ENCODE results near the gene DKK2.
"Not testable (repeated sequence)": the region's sequence is repeated elsewhere in the genome, so short reads cannot be mapped to it uniquely, and the experiment has no call there.

DKK2 gene

DNA sequence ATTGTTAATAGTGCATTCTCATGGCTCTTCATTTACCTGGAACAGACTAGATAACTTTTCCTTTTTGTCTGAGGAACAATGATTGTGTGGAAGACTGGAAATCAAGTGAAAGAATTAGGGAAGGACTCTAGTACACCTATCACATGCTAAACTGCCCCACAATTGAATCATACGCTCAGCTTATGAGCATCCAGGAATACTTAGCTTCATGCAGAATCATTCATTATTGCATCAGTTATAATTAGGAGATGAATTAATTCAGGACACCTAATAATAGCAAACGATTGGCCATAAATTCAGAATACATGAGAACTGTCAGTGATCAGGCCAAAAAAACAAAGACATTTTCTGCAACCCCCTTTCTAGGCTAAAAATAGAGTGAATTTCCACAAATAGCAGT lies 106.9 kb downstream of the DKK2 start:
- DNase-seq (ENCODE audit: low spot score in 2 of 2): no peak
- in situ Hi-C loops (cut with MboI; ENCODE audit: low sequenced_read_pairs): no loop called here
- Histone ChIP-seq H3K4me3 (no peak overlapping the region), H3K27me3 (ENCODE audit: low read depth) (no peaks in the 10 kb centered on the region), H3K36me3 (replicated peaks) (no peaks in the 10 kb centered on the region), H3K9me3 (no peaks in the 10 kb centered on the region), H3K4me1 (no peaks in the 10 kb centered on the region)

DNA sequence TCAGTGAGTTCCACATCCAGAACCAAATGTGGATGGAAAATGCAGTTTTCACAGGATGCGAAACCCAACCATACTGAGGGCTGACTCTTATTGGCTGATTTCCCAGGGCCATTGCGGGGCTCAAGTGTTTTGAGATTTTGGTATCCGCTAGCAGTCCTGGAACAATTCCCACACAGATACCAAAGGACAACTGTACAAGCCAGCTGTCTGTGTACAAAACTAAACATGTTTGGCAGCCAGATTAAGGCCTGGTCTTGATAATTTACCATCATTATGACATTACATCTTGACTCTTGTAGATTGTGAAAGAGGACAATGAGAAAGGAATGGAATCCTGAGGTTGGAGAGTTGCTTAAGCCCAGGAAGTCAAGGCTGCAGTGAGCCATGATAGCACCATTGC lies 121.9 kb downstream of the DKK2 start:
- no peak for DNase-seq (ENCODE audit: low spot score in 2 of 2)
- Histone ChIP-seq H3K9me3 (no peaks in the 10 kb centered on the region), H3K27me3 (ENCODE audit: low read depth) (no peaks in the 10 kb centered on the region), H3K36me3 (replicated peaks) (no peaks in the 10 kb centered on the region), H3K4me3 (no peak overlapping the region), H3K4me1 (no peaks in the 10 kb centered on the region)
- in situ Hi-C loops (cut with MboI; ENCODE audit: low sequenced_read_pairs): no loop called here

DNA sequence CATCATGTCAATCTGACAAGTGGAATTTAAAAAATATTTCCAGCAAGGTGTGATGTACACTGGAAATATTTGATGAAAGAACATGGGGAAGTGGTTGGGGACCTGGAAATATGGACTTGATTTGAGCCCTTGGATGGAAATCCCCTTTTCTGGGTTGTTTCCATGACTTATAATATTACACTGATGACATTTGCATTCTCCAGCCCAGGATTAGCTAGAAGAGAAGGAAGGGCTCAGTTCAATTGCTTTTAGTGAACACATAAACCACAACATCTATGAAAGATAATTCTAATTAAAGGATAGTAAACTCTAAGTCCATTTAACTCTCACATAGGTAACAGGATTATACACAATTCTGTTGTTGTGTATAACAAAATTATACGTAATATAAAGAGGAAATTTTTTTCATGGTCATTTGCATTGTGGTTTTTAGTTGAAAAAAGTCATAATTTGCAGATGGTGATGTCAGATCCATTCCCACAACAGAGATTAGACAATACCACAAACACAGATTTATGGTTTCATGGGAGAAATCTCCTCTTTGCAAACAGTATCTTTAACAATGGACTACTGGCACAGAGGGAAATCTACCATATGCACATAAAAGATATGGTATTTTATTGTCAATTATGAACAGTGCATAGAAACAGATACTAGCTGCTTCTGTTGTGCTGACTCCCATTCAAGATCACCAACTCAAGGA lies 126.5 kb downstream of the DKK2 start:
- Histone ChIP-seq H3K4me1 (no peaks in the 10 kb centered on the region), H3K27me3 (ENCODE audit: low read depth) (no peaks in the 10 kb centered on the region), H3K4me3 (no peak overlapping the region), H3K9me3 (no peaks in the 10 kb centered on the region), H3K36me3 (replicated peaks) (no peaks in the 10 kb centered on the region)
- in situ Hi-C loops (cut with MboI; ENCODE audit: low sequenced_read_pairs): no loop called here
- no peak for DNase-seq (ENCODE audit: low spot score in 2 of 2)

DNA sequence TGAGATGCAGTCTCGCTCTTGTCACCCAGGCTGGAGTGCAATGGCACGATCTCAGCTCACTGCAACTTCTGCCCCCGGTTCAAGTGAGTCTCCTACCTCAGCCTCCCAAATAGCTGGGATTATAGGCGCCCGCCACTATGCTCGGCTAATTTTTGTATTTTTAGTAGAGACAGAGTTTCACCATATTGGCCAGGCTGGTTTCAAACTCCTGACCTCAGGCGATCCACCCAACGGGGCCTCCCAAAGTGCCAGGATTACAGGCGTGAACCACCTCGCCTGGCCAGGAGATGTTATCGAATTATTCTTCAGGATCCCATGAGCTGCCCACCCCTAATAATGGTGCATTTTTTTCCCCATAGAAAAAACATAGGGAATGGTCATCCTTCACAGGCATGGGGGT lies 128.1 kb downstream of the DKK2 start:
- H3K4me3 ChIP-seq: not testable (repeated sequence)

DNA sequence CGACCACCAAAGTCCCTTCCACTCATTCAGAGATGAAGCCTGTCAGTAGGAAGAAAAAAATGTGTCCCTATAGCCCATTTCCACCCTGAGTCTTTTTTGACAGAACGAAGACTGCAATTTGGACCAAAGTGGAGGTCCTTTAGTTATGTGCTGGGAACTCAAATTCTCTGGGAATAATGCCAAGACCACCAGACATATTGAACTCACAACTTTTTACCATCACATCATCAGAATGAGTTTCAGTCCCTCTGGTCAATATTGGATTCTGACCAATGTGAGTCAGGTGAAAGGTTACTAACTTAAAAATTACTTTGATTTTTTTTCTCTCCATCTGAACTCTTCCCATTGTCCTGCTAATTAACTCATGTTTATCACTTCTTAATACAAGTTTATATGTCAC lies 128.9 kb downstream of the DKK2 start:
- Histone ChIP-seq H3K4me3 (no peak overlapping the region), H3K36me3 (replicated peaks) (no peaks in the 10 kb centered on the region), H3K9me3 (no peaks in the 10 kb centered on the region), H3K4me1 (no peaks in the 10 kb centered on the region), H3K27me3 (ENCODE audit: low read depth) (no peaks in the 10 kb centered on the region)
- in situ Hi-C loops (cut with MboI; ENCODE audit: low sequenced_read_pairs): no loop called here
- no peak for DNase-seq (ENCODE audit: low spot score in 2 of 2)

More for the DNA sequence above, 128.1 kb downstream of the DKK2 start:
- DNase-seq (ENCODE audit: low spot score in 2 of 2); H3K36me3 ChIP-seq (replicated peaks); in situ Hi-C loops (cut with MboI; ENCODE audit: low sequenced_read_pairs); H3K4me1 ChIP-seq; H3K9me3 ChIP-seq; H3K27me3 ChIP-seq (ENCODE audit: low read depth): not testable (repeated sequence)

DNA sequence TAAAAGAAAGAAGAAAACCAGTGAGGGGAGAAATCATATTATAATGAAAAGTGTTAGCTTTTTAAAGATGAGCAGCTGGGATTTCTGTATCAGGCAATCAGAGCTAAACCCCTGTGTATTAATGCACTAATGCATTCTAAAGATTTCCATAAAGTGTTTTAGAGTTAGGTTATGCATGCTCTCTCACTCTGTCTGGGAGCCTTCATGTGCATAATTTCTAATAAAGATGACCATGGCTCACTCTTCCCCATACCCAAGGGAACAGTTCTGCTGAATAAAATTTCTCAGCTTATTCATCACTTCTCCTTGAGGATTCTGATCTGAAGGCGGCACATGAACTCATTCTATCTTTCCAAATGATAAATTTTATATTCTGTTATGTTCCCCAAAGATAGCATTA lies 129.4 kb downstream of the DKK2 start:
- Histone ChIP-seq H3K9me3 (no peaks in the 10 kb centered on the region), H3K36me3 (replicated peaks) (no peaks in the 10 kb centered on the region), H3K4me1 (no peaks in the 10 kb centered on the region), H3K4me3 (no peak overlapping the region), H3K27me3 (ENCODE audit: low read depth) (no peaks in the 10 kb centered on the region)
- in situ Hi-C loops (cut with MboI; ENCODE audit: low sequenced_read_pairs): no loop called here
- DNase-seq (ENCODE audit: low spot score in 2 of 2): no peak

DNA sequence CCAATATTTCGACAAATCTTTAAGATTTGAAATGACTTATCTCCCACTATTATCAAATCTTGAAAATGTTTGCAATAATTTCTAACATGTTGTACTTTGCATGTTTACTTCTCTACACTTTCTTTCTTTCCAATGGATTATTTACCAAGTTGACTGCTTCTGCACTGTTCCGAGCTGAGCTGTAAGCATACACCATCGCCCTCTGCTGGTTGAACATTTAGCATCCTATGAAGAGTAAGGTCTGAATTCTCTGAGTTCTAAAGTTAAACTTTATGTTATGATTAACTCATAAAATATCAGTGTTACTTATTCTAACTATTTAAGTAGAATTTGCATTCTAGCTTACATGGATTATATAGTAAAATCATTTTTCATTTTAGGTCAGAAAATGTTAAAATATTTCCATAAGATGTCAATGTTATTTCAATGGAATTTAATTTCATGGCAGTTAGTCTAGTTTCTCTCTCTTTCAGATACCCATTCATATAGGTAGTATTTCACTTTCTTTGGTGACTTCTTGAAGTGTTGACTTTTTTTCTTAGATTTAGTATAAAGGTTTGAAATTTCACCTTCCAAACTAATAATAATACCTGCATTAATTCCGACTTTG lies 137.4 kb downstream of the DKK2 start:
- Histone ChIP-seq H3K36me3 (replicated peaks) (no peaks in the 10 kb centered on the region), H3K4me1 (no peaks in the 10 kb centered on the region), H3K9me3 (no peaks in the 10 kb centered on the region), H3K4me3 (no peak overlapping the region), H3K27me3 (ENCODE audit: low read depth) (no peaks in the 10 kb centered on the region)
- peak; percentile 42 to 70 for DNase-seq (ENCODE audit: low spot score in 2 of 2)
- in situ Hi-C loops (cut with MboI; ENCODE audit: low sequenced_read_pairs): no loop called here

DNA sequence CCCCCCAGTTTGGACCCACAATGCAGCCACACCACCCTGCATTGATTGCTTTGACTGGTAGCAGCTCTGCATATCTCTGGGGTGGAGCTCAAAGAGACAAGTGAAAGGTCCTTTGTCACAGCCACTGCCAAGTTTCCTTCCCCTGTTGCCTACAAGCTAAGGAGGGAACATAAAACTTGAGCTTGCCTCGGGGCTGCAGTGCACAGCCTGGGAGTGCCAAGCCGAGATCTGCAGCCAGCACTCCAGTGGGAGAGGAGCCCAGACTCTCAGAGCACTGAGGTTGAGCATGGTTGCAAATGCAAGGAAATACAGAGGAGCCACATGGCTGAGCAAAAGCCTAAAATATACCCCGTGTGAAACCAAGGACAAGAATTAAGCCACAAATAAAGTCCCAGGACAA lies 142.2 kb downstream of the DKK2 start:
- H3K27me3 ChIP-seq (ENCODE audit: low read depth): no peaks in the 10 kb centered on the region
- H3K4me3 ChIP-seq: no peak overlapping the region
- no peaks in the 10 kb centered on the region for H3K9me3 ChIP-seq
- H3K36me3 ChIP-seq (replicated peaks): no peaks in the 10 kb centered on the region
- DNase-seq (ENCODE audit: low spot score in 2 of 2): no peak
- in situ Hi-C loops (cut with MboI; ENCODE audit: low sequenced_read_pairs): no loop called here
- H3K4me1 ChIP-seq: no peaks in the 10 kb centered on the region

DNA sequence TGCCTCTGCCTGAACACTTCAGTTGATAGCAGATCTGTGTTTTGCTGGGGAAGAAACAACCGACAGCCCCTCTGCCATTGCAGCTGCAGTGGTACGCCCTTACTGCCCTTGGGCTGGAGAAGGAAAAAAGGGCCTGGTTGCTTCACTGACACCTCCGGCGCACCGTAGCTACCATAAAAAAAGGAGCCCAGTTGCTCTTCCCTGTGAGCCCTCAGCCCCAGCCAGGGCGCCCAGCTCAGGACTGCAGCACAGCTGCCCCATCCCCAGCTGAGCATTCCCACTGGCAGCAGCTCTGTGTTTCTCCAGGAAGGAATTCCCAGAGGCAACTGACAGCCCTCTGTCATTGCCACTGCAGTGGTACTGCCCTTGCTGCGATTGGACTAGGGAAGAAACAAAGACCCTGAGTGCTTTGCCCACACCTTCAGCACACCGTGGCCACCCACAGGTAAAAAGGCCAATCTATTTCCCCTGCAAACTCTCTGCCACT lies 142.7 kb downstream of the DKK2 start:
- in situ Hi-C loops (cut with MboI; ENCODE audit: low sequenced_read_pairs): no loop called here
- Histone ChIP-seq H3K4me3 (no peak overlapping the region), H3K27me3 (ENCODE audit: low read depth) (no peaks in the 10 kb centered on the region), H3K4me1 (no peaks in the 10 kb centered on the region), H3K9me3 (no peaks in the 10 kb centered on the region), H3K36me3 (replicated peaks) (no peaks in the 10 kb centered on the region)
- no peak for DNase-seq (ENCODE audit: low spot score in 2 of 2)

DNA sequence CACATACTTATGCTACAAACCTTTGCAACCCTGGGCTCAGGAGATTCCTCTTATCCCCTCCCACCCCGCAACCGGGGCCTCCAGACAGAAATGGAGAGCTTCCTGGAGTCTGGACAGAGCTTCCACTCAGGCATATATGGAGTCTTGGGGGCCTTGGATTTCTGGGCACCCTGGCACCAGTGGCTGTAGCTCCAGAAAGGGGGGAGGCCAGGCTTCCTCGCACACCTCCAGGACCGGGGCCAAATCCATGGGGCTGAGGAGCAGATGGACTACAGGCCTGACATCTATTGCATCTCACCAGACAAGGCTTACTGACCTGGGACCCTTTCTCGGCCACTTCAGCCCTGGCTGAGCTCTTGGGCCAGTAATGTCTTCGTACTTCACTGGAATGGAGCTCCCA lies 143.3 kb downstream of the DKK2 start:
- no peaks in the 10 kb centered on the region for H3K36me3 ChIP-seq (replicated peaks)
- no peaks in the 10 kb centered on the region for H3K9me3 ChIP-seq
- no peaks in the 10 kb centered on the region for H3K27me3 ChIP-seq (ENCODE audit: low read depth)
- no peak overlapping the region for H3K4me3 ChIP-seq
- H3K4me1 ChIP-seq: no peaks in the 10 kb centered on the region
- no peak for DNase-seq (ENCODE audit: low spot score in 2 of 2)
- in situ Hi-C loops (cut with MboI; ENCODE audit: low sequenced_read_pairs): no loop called here

DNA sequence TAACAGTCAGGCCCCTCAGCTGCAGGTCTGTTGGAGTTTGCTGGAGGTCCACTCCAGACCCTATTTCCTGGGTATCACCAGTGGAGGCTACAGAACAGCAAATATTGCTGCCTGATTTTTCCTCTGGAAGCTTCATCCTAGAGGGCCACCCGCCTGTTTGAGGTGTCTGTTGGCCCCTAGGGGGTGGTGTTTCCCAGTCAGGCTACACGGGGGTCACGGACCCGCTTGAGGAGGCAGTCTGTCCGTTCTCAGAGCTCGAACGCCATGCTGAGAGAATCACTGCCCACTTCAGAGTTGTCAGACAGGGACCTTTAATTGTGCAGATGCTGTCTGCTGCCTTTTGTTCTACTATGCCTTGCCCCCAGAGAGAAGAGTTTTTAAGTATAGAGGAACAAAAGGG lies 160.8 kb downstream of the DKK2 start:
- in situ Hi-C loops (cut with MboI; ENCODE audit: low sequenced_read_pairs): no loop called here
- Histone ChIP-seq H3K36me3 (replicated peaks) (no peaks in the 10 kb centered on the region), H3K27me3 (ENCODE audit: low read depth) (no peaks in the 10 kb centered on the region), H3K4me3 (no peak overlapping the region), H3K4me1 (no peaks in the 10 kb centered on the region), H3K9me3 (no peaks in the 10 kb centered on the region)
- DNase-seq (ENCODE audit: low spot score in 2 of 2): peak in 1 of 2 experiments; percentile 9

Data from HAP-1 (cell line).